GM21717 (cell line): ENCODE results near the gene NUDT16.

Source experiments
- ATAC-seq: cut with Tn5 transposase; IDR thresholded peaks from one replicate; pipeline ENCODE4 v1.9.1; 2021; ENCODE audit warnings: mild to moderate bottlenecking, moderate library complexity; ENCODE audit not compliant: unreplicated experiment

The NUDT16 gene

DNA sequence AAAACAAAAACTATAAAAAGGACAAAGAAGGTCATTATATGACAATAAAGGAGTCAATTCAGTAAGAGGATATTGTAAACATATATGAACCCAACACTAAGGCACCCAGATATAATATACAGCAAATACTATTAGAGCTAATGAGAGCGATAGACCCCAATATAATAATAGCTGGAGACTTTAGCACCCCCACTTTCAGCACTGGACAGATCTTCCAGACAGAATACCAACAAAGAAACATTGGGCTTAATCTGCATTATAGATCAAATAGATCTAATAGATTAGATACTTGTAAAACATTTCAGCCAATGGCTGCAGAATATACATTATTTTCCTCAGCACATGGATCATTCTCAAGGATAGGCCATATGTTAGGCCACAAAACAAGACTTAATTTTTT is 53.4 kb downstream of the NUDT16 start:
- ATAC-seq: no peak
